ENCODE data around the gene LIN7C. TPM values are rescaled to one million over a fixed set of nuclear protein-coding genes. Genes with fewer than 3 reads are reported as not detected.

Gene LIN7C
- total and polyA plus RNA-seq, 9 of the 15 experiments (the other 6 are each of a cell fraction or from before 2014, with no cell fraction given) = 10.8 to 52.7 (median 21.5) TPM

GRCh38 chr11:27472398-27473016 lies 34.1 kb downstream of the LIN7C start, which contains the start of gene LGR4 (continued):
- no peak for TF ChIP-seq SETDB1 (IDR thresholded peaks at IDR 0.05; ENCODE audit: low read length)
- no peak for TF ChIP-seq IFI16 (CRISPR knock-in tag; IDR thresholded peaks at IDR 0.05)
- TF ChIP-seq SIN3A (IDR thresholded peaks at IDR 0.05; ENCODE audit: borderline replicate concordance in 2 of 2, control insufficient read depth in 1 of 2, low read depth in 2 of 2, low read length in 2 of 2) = no peak
- TF ChIP-seq ZNF778 (CRISPR knock-in tag; IDR thresholded peaks at IDR 0.05) = no peak
- TF ChIP-seq KAT8 (IDR thresholded peaks at IDR 0.05; ENCODE audit: low read depth) = no peak
- TF ChIP-seq SMC3 (conservative IDR thresholded peaks at IDR 0.05; ENCODE audit: insufficient read depth, low read depth, low read length) = no peak
- no peak for TF ChIP-seq ZNF518B (CRISPR knock-in tag; IDR thresholded peaks at IDR 0.05)
- TF ChIP-seq KLF13 (tag; IDR thresholded peaks at IDR 0.05; ENCODE audit: borderline replicate concordance, low read depth) = no peak
- TF ChIP-seq ZNF316 (IDR thresholded peaks at IDR 0.05) = no peak
- peak in 1 of 2 experiments; percentile 41; a peak in 2 of 4 replicates for TF ChIP-seq MNT (conservative IDR thresholded peaks at IDR 0.05)
- TF ChIP-seq RBM39 (optimal IDR thresholded peaks at IDR 0.05; ENCODE audit: low read depth, low read length) = no peak
- TF ChIP-seq CCNT2 (IDR thresholded peaks at IDR 0.05; ENCODE audit: borderline replicate concordance, extremely low read depth, insufficient read length, low read depth, low read length) = peak; percentile 43
- TF ChIP-seq CBFA2T3 (IDR thresholded peaks at IDR 0.05) = no peak
- no peak for TF ChIP-seq BRF1 (IDR thresholded peaks at IDR 0.05; ENCODE audit: borderline replicate concordance, extremely low read depth, insufficient read length)
- TF ChIP-seq ZFP36 (IDR thresholded peaks at IDR 0.05; ENCODE audit: low read depth, low read length, partially characterized antibody) = no peak
- no peak for TF ChIP-seq EP300 (IDR thresholded peaks at IDR 0.05; ENCODE audit: low read length)
- TF ChIP-seq E2F1 (CRISPR knock-in tag; IDR thresholded peaks at IDR 0.05) = no peak
- no peak for TF ChIP-seq ZBTB26 (CRISPR knock-in tag; IDR thresholded peaks at IDR 0.05)
- TF ChIP-seq HDAC3 (IDR thresholded peaks at IDR 0.05; ENCODE audit: borderline replicate concordance, partially characterized antibody) = no peak
- no peak for TF ChIP-seq ATF4 (CRISPR knock-in tag; IDR thresholded peaks at IDR 0.05)
